ENCODE measurements around the gene CYP19A1.

DNA sequence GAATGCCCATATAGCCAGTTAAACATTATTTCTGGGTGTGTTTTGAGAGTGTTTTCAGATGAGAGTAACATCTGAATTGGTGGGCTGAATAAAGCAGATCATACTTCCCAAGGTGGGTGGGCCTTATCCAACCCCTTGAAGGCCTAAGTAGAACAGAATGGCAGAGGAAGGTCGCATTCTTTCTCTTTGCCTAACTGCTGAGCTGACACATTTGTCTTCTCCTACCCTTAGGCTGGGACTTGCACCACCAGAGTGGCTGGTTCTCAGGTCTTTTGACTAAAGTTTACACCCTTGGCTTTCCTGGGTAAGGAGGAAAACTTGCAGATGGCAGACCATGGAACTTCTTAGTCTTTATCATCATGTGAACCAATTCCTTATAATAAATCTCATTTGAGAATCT lies 157.9 kb downstream of the CYP19A1 start:
- TF ChIP-seq EZH2 (IDR thresholded peaks at IDR 0.05; ENCODE audit: low read depth, low read length, severe bottlenecking) = no peak
- TF ChIP-seq, protein P1, sequence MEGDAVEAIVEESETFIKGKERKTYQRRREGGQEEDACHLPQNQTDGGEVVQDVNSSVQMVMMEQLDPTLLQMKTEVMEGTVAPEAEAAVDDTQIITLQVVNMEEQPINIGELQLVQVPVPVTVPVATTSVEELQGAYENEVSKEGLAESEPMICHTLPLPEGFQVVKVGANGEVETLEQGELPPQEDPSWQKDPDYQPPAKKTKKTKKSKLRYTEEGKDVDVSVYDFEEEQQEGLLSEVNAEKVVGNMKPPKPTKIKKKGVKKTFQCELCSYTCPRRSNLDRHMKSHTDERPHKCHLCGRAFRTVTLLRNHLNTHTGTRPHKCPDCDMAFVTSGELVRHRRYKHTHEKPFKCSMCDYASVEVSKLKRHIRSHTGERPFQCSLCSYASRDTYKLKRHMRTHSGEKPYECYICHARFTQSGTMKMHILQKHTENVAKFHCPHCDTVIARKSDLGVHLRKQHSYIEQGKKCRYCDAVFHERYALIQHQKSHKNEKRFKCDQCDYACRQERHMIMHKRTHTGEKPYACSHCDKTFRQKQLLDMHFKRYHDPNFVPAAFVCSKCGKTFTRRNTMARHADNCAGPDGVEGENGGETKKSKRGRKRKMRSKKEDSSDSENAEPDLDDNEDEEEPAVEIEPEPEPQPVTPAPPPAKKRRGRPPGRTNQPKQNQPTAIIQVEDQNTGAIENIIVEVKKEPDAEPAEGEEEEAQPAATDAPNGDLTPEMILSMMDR (IDR thresholded peaks at IDR 0.05; ENCODE audit: control extremely low read depth in 1 of 3, insufficient read depth in 1 of 3, low read depth in 1 of 3, low read length in 3 of 3) = no peak
- TF ChIP-seq RFX5 (IDR thresholded peaks at IDR 0.05; ENCODE audit: borderline replicate concordance, low read depth, low read length) = no peak
